DOHH2 (cell line): ENCODE data around the gene SELENOP.

Experiments used
- EZH2phosphoT487 ChIP-seq: fragments of 200-600 bp; sonication (generic); IDR thresholded peaks from 2 replicates; pipeline ENCODE4 v1.6.1; 2017; ENCODE audit warnings: borderline replicate concordance, mild to moderate bottlenecking, antibody characterized with exemption, low read length, moderate library complexity, mixed read lengths
- TF ChIP-seq, protein P1 (sequence below): fragments of 200-600 bp; sonication (generic); IDR thresholded peaks from one replicate; pipeline ENCODE4 v1.5.1; 2014; ENCODE audit warnings: antibody characterized with exemption, mild to moderate bottlenecking, low read depth, low read length; ENCODE audit not compliant: poor library complexity, severe bottlenecking

DNA sequence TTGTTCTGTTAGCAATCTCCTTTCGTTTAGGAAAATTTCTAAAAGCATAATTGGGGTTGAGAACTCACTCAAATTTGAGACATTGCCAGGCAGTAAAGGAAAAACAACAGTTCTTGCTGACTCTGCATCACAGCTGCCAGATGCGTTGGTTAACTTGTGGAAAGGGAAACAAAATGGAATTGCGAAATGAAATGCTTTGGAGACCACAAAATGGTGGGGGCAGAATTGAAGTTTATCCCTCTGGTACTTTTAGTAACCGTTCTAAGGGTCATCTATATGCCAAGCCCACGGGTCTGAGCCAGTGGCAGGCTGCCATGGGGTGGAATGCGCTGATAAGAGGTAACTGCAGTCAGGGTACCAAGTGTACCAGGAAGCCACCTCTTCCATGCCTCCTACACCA lies 28.6 kb upstream of the SELENOP start:
- TF ChIP-seq, protein P1, sequence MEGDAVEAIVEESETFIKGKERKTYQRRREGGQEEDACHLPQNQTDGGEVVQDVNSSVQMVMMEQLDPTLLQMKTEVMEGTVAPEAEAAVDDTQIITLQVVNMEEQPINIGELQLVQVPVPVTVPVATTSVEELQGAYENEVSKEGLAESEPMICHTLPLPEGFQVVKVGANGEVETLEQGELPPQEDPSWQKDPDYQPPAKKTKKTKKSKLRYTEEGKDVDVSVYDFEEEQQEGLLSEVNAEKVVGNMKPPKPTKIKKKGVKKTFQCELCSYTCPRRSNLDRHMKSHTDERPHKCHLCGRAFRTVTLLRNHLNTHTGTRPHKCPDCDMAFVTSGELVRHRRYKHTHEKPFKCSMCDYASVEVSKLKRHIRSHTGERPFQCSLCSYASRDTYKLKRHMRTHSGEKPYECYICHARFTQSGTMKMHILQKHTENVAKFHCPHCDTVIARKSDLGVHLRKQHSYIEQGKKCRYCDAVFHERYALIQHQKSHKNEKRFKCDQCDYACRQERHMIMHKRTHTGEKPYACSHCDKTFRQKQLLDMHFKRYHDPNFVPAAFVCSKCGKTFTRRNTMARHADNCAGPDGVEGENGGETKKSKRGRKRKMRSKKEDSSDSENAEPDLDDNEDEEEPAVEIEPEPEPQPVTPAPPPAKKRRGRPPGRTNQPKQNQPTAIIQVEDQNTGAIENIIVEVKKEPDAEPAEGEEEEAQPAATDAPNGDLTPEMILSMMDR, result no peak
- TF ChIP-seq EZH2phosphoT487, result no peak
